GM18867 (cell line): Measurements from ENCODE around the gene KIAA0753.

Experiments
- ATAC-seq: cut with Tn5 transposase; IDR thresholded peaks from one replicate; pipeline ENCODE4 v1.9.1; 2021; ENCODE audit warnings: mild to moderate bottlenecking, moderate library complexity; ENCODE audit not compliant: unreplicated experiment

The KIAA0753 gene

GRCh38 chr17:6528557-6528956, 112.0 kb downstream of the KIAA0753 start:
- no peak for ATAC-seq
